GM13976 (cell line): ENCODE results near the gene BARX1.
"Not testable (repeated sequence)": the region's sequence is repeated elsewhere in the genome, so short reads cannot be mapped to it uniquely, and the experiment has no call there.

Source experiments
- DNase-seq: peaks from one replicate; pipeline ENCODE4 v3.0.0; 2012; ENCODE audit warnings: low spot score
- in situ Hi-C: fragments of 300-500 bp; cut with MboI; formaldehyde crosslinking; loops from one replicate; pipeline ENCODE4 v1.12.0; 2022; ENCODE audit warnings: low sequenced_read_pairs, mixed read lengths, inconsistent platforms; ENCODE audit not compliant: unreplicated experiment
- TF ChIP-seq, protein P1 (sequence below): IDR thresholded peaks from 2 replicates; pipeline ENCODE4 v1.5.1; 2012; ENCODE audit warnings: borderline replicate concordance, mild to moderate bottlenecking; ENCODE audit not compliant: insufficient read depth; ENCODE audit errors: extremely low read depth, missing control alignments, control extremely low read depth

The BARX1 gene

DNA sequence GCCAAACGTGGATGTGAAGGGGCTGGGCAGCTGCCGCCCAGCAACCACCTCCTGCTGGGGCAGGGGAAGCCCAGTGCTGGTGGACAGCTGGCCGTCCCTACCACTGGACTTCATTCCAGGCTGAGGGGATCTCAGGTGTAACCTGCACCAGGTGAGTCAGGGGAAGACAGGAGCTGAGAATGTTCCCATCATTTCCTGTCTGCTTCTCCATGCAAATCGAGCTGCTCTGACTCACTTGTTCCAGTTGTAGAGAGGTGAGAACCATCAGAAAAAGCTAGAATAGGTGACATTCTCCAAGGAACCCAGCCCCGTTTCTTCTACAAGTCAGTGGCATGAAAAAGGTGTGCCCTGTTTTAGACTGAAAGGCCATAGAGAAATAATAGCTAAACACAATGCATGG, 21.8 kb upstream of the BARX1 start:
- DNase-seq = no peak
- in situ Hi-C loops = no loop called here
- TF ChIP-seq, protein P1, sequence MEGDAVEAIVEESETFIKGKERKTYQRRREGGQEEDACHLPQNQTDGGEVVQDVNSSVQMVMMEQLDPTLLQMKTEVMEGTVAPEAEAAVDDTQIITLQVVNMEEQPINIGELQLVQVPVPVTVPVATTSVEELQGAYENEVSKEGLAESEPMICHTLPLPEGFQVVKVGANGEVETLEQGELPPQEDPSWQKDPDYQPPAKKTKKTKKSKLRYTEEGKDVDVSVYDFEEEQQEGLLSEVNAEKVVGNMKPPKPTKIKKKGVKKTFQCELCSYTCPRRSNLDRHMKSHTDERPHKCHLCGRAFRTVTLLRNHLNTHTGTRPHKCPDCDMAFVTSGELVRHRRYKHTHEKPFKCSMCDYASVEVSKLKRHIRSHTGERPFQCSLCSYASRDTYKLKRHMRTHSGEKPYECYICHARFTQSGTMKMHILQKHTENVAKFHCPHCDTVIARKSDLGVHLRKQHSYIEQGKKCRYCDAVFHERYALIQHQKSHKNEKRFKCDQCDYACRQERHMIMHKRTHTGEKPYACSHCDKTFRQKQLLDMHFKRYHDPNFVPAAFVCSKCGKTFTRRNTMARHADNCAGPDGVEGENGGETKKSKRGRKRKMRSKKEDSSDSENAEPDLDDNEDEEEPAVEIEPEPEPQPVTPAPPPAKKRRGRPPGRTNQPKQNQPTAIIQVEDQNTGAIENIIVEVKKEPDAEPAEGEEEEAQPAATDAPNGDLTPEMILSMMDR = no peak

DNA sequence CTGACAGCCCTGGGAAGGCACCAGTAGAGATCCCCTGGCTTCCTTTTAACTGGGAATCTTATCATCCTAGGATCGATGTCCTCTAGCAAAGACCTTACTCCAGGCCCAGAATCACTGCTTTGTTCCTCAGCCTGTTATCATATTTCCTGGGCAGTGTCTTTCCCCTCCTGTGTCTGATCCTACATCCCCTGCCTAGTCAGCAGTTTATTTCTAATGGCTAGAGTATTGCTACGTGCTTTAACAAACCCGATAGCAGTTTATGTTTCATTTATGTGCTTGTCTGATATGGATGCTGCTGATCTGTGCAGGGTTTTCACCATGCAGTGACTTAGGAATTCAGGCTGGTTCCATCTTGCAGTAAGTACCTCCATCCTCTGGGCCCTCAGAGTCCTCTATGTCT, 20.9 kb upstream of the BARX1 start:
- DNase-seq = no peak
- in situ Hi-C loops = no loop called here
- TF ChIP-seq, protein P1 = no peak

DNA sequence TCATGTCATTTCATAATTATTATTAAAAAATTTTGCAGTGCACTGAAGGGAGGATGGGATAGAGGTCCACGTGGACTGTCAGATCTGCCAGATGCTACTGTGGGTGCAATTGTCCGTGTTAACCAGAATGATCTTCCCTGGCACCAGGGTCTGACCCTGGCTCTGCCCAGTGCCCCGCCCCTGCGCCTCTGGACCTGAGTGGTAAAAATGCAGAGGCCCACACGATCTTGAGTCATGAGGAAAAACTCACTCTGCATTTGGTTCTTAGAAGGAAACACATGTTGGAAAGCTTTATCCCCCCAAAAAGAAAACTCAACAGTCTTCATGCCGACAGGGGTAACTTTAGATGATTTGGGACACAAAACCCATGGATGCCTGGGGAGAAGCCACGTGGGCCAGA, 20.1 kb upstream of the BARX1 start:
- TF ChIP-seq, protein P1 = no peak
- in situ Hi-C loops = no loop called here
- DNase-seq = no peak

DNA sequence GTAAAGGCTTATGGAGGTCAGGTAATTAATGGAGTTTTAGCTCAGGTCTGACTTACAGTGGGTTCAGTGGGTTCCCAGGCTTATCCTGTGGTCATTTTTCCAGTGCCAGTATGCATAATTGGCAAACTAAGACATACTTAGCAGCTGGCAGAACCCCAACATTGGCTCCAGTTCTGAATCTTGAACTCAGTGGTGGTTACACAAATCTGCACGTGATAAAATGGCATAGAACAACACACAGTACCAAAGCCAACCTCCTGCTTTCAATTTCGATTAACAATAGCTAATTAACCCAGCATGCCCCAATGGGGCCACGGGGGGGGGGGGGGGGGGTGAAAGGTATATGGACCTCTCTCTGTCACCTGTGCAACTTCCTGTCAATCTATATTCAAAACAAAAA, 19.0 kb upstream of the BARX1 start:
- in situ Hi-C loops = loop anchor here (25.0 kb wide), 1 partner anchor 287 kb away; no protein-coding TSS in a partner anchor
- TF ChIP-seq, protein P1 = no peak
- DNase-seq = no peak

DNA sequence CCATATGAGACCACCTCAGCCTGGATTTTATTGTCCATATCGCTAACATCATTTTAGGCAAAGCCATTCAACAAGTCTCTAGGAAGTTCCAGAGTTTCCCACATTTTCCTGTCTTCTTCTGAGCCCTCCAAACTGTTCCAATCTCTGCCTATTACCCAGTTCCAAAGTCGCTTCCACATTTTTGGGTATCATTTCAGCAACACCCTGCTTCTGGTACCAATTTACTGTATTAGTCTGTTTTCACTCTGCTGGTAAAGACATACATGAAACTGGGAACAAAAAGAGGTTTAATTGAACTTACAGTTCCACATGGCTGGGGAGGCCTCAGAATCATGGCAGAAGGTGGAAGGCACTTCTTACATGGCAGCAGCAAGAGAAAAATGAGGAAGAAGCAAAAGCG, 17.5 kb upstream of the BARX1 start:
- in situ Hi-C loops = loop anchor here (25.0 kb wide), 1 partner anchor 285 kb away; no protein-coding TSS in a partner anchor
- not testable (repeated sequence) for DNase-seq

DNA sequence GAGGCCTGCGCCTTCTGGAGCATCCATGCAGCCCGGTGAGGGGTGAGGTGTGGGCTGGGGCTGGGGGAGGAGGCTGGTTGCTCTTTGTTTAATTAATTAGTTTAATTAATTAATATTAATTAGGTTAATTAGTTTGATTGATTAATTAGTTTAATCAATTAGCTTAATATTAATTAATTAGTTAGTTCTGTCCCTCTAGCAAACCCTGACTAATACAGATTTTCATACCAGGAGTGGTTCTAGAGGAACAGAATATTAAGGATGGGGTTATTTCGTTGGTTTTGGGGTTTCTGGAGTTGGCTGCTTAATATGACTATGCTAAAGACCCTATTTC, 14.1 kb upstream of the BARX1 start:
- no peak for DNase-seq
- in situ Hi-C loops = loop anchor here (25.0 kb wide), 1 partner anchor 282 kb away; no protein-coding TSS in a partner anchor
- TF ChIP-seq, protein P1 = no peak

DNA sequence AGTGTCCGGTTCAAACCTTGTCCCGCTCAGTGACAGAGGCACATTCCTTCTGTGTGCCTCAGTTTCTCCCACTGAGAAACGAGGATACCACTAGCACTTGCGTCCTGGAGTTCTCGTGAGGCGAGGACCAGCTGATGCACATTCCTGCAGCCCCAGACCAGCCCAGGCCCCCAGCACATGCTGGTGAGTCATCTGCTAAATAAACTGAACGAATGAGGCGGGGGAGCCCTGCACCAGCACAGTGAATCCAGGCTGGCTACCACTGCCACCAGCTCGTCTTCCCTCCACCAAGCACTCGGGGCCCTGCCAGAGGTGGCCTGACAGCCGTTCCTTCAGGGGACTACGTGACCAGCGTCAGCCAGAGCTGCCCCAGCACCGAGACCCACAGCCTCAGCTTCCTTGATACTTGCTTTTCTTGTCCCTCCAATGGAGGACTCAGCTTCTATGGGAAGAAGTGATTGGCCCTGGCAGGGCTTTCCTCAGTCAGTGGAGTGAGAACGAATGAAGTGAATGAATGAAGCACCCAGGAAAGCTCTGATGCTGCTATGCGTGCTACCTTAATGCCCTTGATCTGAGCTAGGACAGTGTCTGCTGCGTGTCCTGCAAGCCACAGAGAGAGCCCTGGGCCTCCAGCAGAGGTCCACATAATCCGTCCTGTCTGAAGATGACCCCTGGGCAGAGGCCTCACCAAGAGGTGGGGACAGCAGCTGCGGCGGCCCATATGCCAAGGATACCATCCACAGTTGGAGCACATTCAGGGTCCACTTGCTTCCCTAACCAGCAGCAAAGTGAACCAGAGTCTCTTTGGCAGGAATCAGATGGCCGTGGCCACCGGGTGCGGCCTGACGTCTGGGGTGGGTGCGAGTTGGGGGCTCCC, 13.5 kb upstream of the BARX1 start:
- TF ChIP-seq, protein P1 = no peak
- in situ Hi-C loops = loop anchor here (25.0 kb wide), 1 partner anchor 281 kb away; no protein-coding TSS in a partner anchor
- DNase-seq = peak; percentile 12
